Tibial artery (tissue), 4 donors: ENCODE data around the gene EMID1.
"Not testable (repeated sequence)": the region's sequence is repeated elsewhere in the genome, so short reads cannot be mapped to it uniquely, and the experiment has no call there.

Experiments
- DNase-seq, 2 donors: peaks; one replicate each; pipeline ENCODE4 v3.0.0-alpha.2; 2019
- H3K27ac ChIP-seq, 2 donors: fragments of 200-600 bp; sonication (generic) in 1 of 2; 1 replicate in 1 of 2; 2 replicates in 1 of 2; pipeline ENCODE4 v1.5.1; 2018 to 2019; ENCODE audit warnings: mild to moderate bottlenecking in 1 of 2
- H3K27me3 ChIP-seq, 2 donors: fragments of 200-600 bp; sonication (generic) in 1 of 2; one replicate each; pipeline versions ENCODE4 v1.5.1 to v1.6.0; 2016 to 2019
- H3K36me3 ChIP-seq, 3 donors: fragments of 200-600 bp; sonication (generic) in 2 of 3; one replicate each; pipeline ENCODE4 v1.5.1; 2016 to 2019; ENCODE audit warnings: mild to moderate bottlenecking in 2 of 3
- H3K4me1 ChIP-seq, 4 donors: fragments of 200-600 bp; sonication (generic) in 2 of 4; 1 replicate in 3 of 4; 2 replicates in 1 of 4; pipeline ENCODE4 v1.5.1; 2016 to 2019
- H3K4me3 ChIP-seq, 2 donors: fragments of 200-600 bp; sonication (generic) in 1 of 2; 1 replicate in 1 of 2; 2 replicates in 1 of 2; pipeline ENCODE4 v1.5.1; 2018 to 2019; ENCODE audit warnings: mild to moderate bottlenecking in 2 of 2
- H3K9me3 ChIP-seq, 3 donors: fragments of 200-600 bp; sonication (generic) in 1 of 3; one replicate each; pipeline ENCODE4 v1.5.1; 2016 to 2019
- intact Hi-C: fragments of 100-400 bp; cut with DNase I; formaldehyde crosslinking; loops from one replicate; pipeline ENCODE4 v1.15.0; 2023; ENCODE audit warnings: low total_unique reads
- TF ChIP-seq, protein P1 (sequence below), 2 experiments: fragments of 200-600 bp in 1 of 2; fragments of 450-650 bp in 1 of 2; IDR thresholded peaks; one replicate each; pipeline ENCODE4 v1.5.1; 2017 to 2019; ENCODE audit warnings: antibody characterized with exemption in 2 of 2, mild to moderate bottlenecking in 1 of 2, moderate library complexity in 1 of 2

Gene EMID1

DNA sequence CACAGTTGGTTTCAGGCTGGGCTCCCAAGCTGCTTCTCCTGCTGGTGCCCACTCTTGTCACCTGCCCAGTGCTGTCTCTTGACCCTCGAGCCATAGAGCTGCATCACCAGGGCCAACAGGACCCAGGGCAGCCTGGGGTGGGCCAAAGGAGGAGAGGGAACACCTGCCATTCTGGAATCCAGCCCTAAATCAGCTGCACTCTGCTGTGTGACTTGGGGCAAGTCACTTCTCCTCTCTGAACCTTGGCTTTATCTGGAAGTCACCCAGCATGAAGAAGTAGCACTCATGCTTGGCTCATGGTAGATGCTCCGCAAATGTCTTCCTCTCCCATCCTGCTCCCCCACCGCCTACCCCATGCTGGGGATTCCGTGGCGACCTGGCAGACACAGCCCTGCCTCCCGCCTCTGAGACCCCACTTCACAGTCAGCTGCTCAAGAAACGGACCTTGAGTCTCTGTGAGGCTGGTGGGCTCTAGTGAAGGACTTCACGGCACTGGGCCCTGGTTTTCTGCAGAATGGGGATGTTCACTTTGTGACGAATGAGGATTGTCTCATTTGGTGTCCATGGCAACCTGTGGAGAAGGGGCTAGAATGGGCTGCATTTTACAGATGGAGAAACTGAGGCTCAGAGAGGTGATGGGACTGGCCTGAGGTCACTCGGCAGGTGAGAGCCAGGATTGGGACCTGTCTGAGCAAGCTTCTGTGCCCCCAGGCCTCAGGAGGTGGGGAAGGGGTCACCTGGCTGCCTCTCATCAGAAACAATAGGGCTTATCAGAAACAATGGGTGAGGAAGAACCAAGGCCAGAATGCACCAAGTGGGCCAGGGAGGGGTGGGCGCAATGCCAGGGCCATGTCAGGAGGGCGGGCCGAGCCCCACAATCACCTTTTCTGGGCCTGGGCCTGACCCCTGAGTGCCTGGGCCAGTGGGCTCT lies 12.4 kb downstream of the EMID1 start:
- Histone ChIP-seq H3K4me3 (no peak overlapping the region), H3K27ac (no peak overlapping the region), H3K9me3 (no peaks in the 10 kb centered on the region), H3K36me3 (no peaks in the 10 kb centered on the region), H3K27me3 (no peaks in the 10 kb centered on the region), H3K4me1 (no peaks in the 10 kb centered on the region)
- no peak for DNase-seq
- intact Hi-C loops, result no loop called here
- TF ChIP-seq, protein P1, sequence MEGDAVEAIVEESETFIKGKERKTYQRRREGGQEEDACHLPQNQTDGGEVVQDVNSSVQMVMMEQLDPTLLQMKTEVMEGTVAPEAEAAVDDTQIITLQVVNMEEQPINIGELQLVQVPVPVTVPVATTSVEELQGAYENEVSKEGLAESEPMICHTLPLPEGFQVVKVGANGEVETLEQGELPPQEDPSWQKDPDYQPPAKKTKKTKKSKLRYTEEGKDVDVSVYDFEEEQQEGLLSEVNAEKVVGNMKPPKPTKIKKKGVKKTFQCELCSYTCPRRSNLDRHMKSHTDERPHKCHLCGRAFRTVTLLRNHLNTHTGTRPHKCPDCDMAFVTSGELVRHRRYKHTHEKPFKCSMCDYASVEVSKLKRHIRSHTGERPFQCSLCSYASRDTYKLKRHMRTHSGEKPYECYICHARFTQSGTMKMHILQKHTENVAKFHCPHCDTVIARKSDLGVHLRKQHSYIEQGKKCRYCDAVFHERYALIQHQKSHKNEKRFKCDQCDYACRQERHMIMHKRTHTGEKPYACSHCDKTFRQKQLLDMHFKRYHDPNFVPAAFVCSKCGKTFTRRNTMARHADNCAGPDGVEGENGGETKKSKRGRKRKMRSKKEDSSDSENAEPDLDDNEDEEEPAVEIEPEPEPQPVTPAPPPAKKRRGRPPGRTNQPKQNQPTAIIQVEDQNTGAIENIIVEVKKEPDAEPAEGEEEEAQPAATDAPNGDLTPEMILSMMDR (IDR thresholded peaks at IDR 0.05), result no peak

DNA sequence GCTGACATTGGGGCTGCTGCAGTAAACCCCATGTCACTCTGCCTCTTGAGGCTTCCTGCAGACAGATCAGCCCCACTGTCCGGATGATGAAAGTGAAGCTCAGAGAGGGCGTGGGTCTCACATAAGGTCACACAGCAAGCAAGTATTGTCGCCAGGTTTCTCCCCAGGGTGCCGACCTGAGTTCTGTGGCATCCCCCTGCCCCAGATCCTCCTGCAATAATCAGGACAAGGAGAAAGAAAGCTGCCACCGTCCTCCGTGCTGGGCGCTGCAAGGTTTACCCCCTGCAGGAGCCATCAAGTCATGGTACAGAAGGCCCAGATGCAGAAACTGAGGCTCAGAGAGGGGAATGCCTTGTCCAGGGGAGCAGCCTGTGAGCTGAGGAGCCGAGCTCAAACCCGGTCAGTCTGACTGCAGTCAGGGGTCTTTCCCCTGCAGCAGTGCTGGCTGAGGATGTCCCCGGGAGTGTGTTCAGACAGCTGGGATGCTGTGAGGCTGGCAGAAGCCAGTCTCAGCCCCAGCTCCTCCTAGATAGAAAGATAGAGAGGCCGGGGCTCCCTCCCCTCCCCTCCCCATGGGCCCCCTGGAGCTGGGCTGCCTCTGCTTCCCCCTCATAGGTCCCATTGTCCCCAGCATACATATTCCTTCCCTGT lies 13.2 kb downstream of the EMID1 start:
- Histone ChIP-seq H3K27me3 (peaks cover 0 to 2% of the 10 kb centered on the region in 2 donors), H3K36me3 (no peaks in the 10 kb centered on the region), H3K9me3 (no peaks in the 10 kb centered on the region), H3K27ac (no peak overlapping the region), H3K4me3 (no peak overlapping the region), H3K4me1 (peaks cover 0 to 1% (median under 1%) of the 10 kb centered on the region in 4 donors)
- intact Hi-C loops, result no loop called here
- DNase-seq, result no peak
- TF ChIP-seq, protein P1 (IDR thresholded peaks at IDR 0.05), result no peak

- H3K27me3 ChIP-seq, H3K9me3 ChIP-seq, DNase-seq, H3K4me3 ChIP-seq, H3K27ac ChIP-seq, H3K36me3 ChIP-seq, intact Hi-C loops, H3K4me1 ChIP-seq: not testable (repeated sequence)
Observed at GRCh38 chr22:29219409-29219782, 13.7 kb downstream of the EMID1 start.

GRCh38 chr22:29219881-29220670 lies 14.4 kb downstream of the EMID1 start:
- Histone ChIP-seq H3K4me3 (no peak overlapping the region), H3K4me1 (peaks cover 0 to 13% (median 3%) of the 10 kb centered on the region in 4 donors), H3K27me3 (peaks cover 0 to 6% of the 10 kb centered on the region in 2 donors), H3K9me3 (no peaks in the 10 kb centered on the region), H3K36me3 (no peaks in the 10 kb centered on the region), H3K27ac (no peak overlapping the region)
- TF ChIP-seq, protein P1 (IDR thresholded peaks at IDR 0.05), result no peak
- no peak for DNase-seq
- intact Hi-C loops, result no loop called here

DNA sequence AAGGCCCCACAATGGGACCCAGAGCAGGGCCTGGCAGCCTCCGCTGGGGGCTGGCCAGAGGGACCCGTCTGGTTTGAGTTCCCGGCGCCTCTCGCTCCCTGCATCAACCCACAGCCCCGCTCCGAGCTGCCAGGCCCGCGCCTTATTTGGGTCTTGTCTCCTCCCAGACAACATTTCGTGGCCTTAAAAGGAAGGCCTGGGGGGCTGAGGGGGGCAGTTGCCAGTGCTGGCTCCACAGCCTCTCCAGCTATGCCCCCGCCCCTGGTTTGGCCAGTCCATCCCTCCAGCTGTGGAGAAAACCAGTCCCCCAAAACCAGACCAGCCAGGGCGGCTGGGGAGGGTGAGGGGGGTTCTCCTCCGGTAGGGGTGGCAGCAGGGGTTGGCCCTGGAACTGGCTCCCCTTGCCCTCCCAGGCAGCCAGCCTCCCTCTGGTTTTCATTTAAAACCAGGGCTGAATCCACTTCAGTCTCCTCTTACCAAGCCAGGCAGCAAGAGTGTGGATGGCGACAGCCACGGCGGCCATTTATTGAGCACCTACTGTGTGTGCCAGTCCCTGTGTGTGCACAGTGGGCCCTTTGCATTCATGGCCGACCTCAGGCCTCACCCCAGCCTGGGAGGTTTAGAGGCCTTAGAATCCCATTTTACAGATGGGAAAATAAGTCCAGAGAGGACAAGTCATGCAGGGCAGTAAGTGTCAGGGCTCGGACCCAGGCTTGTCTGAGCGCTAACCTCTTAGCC lies 18.6 kb downstream of the EMID1 start:
- Histone ChIP-seq H3K9me3 (no peaks in the 10 kb centered on the region), H3K27ac (no peak overlapping the region), H3K27me3 (peaks cover 0 to 6% of the 10 kb centered on the region in 2 donors), H3K4me1 (peaks cover 0 to 14% (median 5%) of the 10 kb centered on the region in 4 donors), H3K4me3 (no peak overlapping the region), H3K36me3 (no peaks in the 10 kb centered on the region)
- DNase-seq, result no peak
- TF ChIP-seq, protein P1 (IDR thresholded peaks at IDR 0.05), result no peak
- intact Hi-C loops, result no loop called here
